K562 (cell line): ENCODE measurements around the gene EFNA5. TPM values are rescaled to one million over a fixed set of nuclear protein-coding genes. Genes with fewer than 3 reads are reported as not detected.

Source experiments
- ATAC-seq: fragments of 200-7000 bp; cut with Tn5 transposase; 3 replicates; pipeline ENCODE4 v1.9.1; 2020; ENCODE audit warnings: moderate library complexity
- BruUV-seq: library from RNA; stranded (reverse); fragments of 400-500 nt; replicated peaks from 2 replicates; lab custom pipeline; 2021; lab: Mats Ljungman, UMichigan
- CTCF ChIA-PET: fragments of 300-600 bp; formaldehyde crosslinking; extraction: SDS; loops from one replicate; lab custom pipeline; 2021; ENCODE audit warnings: low intra/inter-chr PET ratio; lab: Yijun Ruan, JAX
- POLR2A ChIA-PET: fragments of 300-600, 350-650 bp; sonication (Branson Sonifier 250); formaldehyde crosslinking; extraction: SDS; loops from one replicate; lab custom pipeline; 2021; ENCODE audit warnings: antibody characterized with exemption, inconsistent platforms; lab: Yijun Ruan, JAX
- DNase-seq, 4 experiments: peaks; one replicate each; pipeline versions ENCODE4 v3.0.0 to v3.0.0-alpha.2; 2011 to 2018; ENCODE audit warnings: low spot score in 3 of 4, mixed read lengths in 3 of 4; ENCODE audit errors: extremely low read depth in 1 of 4
- FAIRE-seq: peaks from 2 replicates; lab custom pipeline; 2011; peaks lifted over from hg19 to GRCh38; lab: Jason Lieb, UNC
- H2AFZ ChIP-seq: 2 replicates; pipeline ENCODE4 v1.6.0; 2011; ENCODE audit warnings: low read depth, low read length, control low read depth, inconsistent platforms
- H3K27ac ChIP-seq: fragments of 200-600 bp; 3 replicates; pipeline ENCODE4 v1.8.0; 2011; ENCODE audit warnings: low read depth, mild to moderate bottlenecking, control low read depth, inconsistent platforms, low read length, moderate library complexity, mixed read lengths; ENCODE audit errors: extremely low read depth
- H3K27me3 ChIP-seq, 2 experiments: fragments of 300-600 bp in 1 of 2; 2 replicates in 1 of 2; 3 replicates in 1 of 2; pipeline versions ENCODE4 v1.6.0 to v1.8.0; 2011; ENCODE audit warnings: inconsistent platforms in 2 of 2, low read length in 2 of 2, mild to moderate bottlenecking in 1 of 2, mixed read lengths in 1 of 2, moderate library complexity in 1 of 2; ENCODE audit not compliant: control insufficient read depth in 2 of 2, insufficient read depth in 2 of 2
- H3K36me3 ChIP-seq: fragments of 300-600 bp; 3 replicates; pipeline ENCODE4 v1.8.0; 2011; ENCODE audit warnings: mild to moderate bottlenecking, low read length, inconsistent platforms; ENCODE audit not compliant: control insufficient read depth, insufficient read depth
- H3K4me1 ChIP-seq, 2 experiments: fragments of 200-600 bp in 1 of 2; replicated peaks in 1 of 2; 2 replicates in 1 of 2; 3 replicates in 1 of 2; pipeline versions ENCODE4 v1.5.1 to v1.8.0; 2011; ENCODE audit warnings: inconsistent platforms in 2 of 2, low read length in 2 of 2, mild to moderate bottlenecking in 1 of 2, mixed read lengths in 1 of 2, moderate library complexity in 1 of 2; ENCODE audit not compliant: control insufficient read depth in 2 of 2, insufficient read depth in 2 of 2
- H3K4me2 ChIP-seq: 2 replicates; pipeline ENCODE4 v1.6.1; 2011; ENCODE audit warnings: low read length, control low read depth, inconsistent platforms, mixed read lengths; ENCODE audit not compliant: insufficient read depth
- H3K4me3 ChIP-seq: fragments of 200-600 bp; sonication (generic), shearing (Covaris generic); 2 replicates; pipeline ENCODE4 v1.5.1; 2016; ENCODE audit warnings: control low read depth, inconsistent platforms
- H3K79me2 ChIP-seq: fragments of 200-600 bp; 3 replicates; pipeline ENCODE4 v1.8.0; 2011; ENCODE audit warnings: low read length, inconsistent platforms; ENCODE audit not compliant: control insufficient read depth, insufficient read depth
- H3K9ac ChIP-seq, 2 experiments: 2 replicates each; pipeline versions ENCODE4 v1.6.0 to v1.6.1; 2011; ENCODE audit warnings: low read depth in 2 of 2, low read length in 2 of 2, control low read depth in 1 of 2, inconsistent platforms in 1 of 2, mild to moderate bottlenecking in 1 of 2, mixed read lengths in 1 of 2; ENCODE audit not compliant: insufficient read depth in 1 of 2
- H3K9me1 ChIP-seq: one replicate; pipeline ENCODE4 v1.6.0; 2011; ENCODE audit warnings: inconsistent platforms, mild to moderate bottlenecking, low read length, moderate library complexity; ENCODE audit not compliant: control insufficient read depth, insufficient read depth
- H3K9me3 ChIP-seq: replicated peaks from 2 replicates; pipeline ENCODE4 v1.5.1; 2011; ENCODE audit warnings: low read depth, low read length, inconsistent platforms; ENCODE audit not compliant: control insufficient read depth, insufficient read depth
- H4K20me1 ChIP-seq: replicated peaks from 2 replicates; pipeline ENCODE4 v1.6.1; 2011; ENCODE audit warnings: low read length, inconsistent platforms, mixed read lengths; ENCODE audit not compliant: control insufficient read depth, insufficient read depth
- BRD9 ChIP-seq: fragments of 450-650 bp; IDR thresholded peaks from 2 replicates; pipeline ENCODE4 v1.6.1; 2018; ENCODE audit warnings: low read depth; ENCODE audit not compliant: partially characterized antibody
- DDX20 ChIP-seq: fragments of 450-650 bp; IDR thresholded peaks from 2 replicates; pipeline ENCODE4 v1.6.1; 2016; ENCODE audit warnings: missing genetic modification characterization, low read depth, mild to moderate bottlenecking, missing compliant biosample characterization, moderate library complexity
- E2F5 ChIP-seq: sonication (generic); formaldehyde crosslinking; IDR thresholded peaks from 2 replicates; pipeline ENCODE4 v1.8.0; 2022; ENCODE audit warnings: mild to moderate bottlenecking, missing genetic modification reagents
- GTF2E2 ChIP-seq: fragments of 200-800 bp; sonication (Bioruptor generic); IDR thresholded peaks from 2 replicates; pipeline ENCODE4 v1.6.1; 2016; ENCODE audit warnings: missing genetic modification characterization, missing compliant biosample characterization
- NBN ChIP-seq: fragments of 450-650 bp; IDR thresholded peaks from 2 replicates; pipeline ENCODE4 v1.6.1; 2016; ENCODE audit warnings: low read depth, mild to moderate bottlenecking
- NFE2L1 ChIP-seq: fragments of 450-650 bp; IDR thresholded peaks from 2 replicates; pipeline ENCODE4 v1.6.1; 2016; ENCODE audit warnings: missing genetic modification characterization, low read depth, mild to moderate bottlenecking, missing compliant biosample characterization, moderate library complexity, borderline replicate concordance
- NRF1 ChIP-seq, 2 experiments: fragments of 450-650 bp; IDR thresholded peaks in 1 of 2; conservative IDR thresholded peaks in 1 of 2; 2 replicates each; pipeline ENCODE4 v1.6.1; 2014; ENCODE audit warnings: mild to moderate bottlenecking in 2 of 2
- ZNF133 ChIP-seq: fragments of 250-450 bp; sonication (Bioruptor Pico); IDR thresholded peaks from 2 replicates; pipeline ENCODE4 v1.4.0; 2020; ENCODE audit warnings: mild to moderate bottlenecking
- ZNF57 ChIP-seq: fragments of 450-650 bp; formaldehyde crosslinking; IDR thresholded peaks from 2 replicates; pipeline ENCODE4 v1.4.0; 2020; ENCODE audit warnings: mild to moderate bottlenecking, moderate library complexity
- WGBS: fragments of 100-300 bp; shearing (Covaris generic); methylation state at CpG from one replicate; pipeline ENCODE4 v1.1.6; 2016; ENCODE audit warnings: low coverage, mixed read lengths; ENCODE audit not compliant: insufficient coverage; ENCODE audit errors: missing lambda C conversion rate; 5-methylcytosine and 5-hydroxymethylcytosine counted together
- in situ Hi-C: fragments of 300-500 bp; cut with MboI; formaldehyde crosslinking; loops from 4 replicates; pipeline ENCODE4 v1.15.0; 2018; ENCODE audit warnings: inconsistent platforms, mixed read lengths
- intact Hi-C: fragments of 100-400 bp; cut with micrococcal nuclease; formaldehyde crosslinking; loops from 2 replicates; pipeline ENCODE4 v1.14.2; 2022
- polyA plus RNA-seq, 8 experiments: library from polyadenylated mRNA; depleted of rRNA in 4 of 8; stranded (reverse) in 5 of 8; unstranded in 3 of 8; fragments of >200 nt; fragmentation: Nextera tagmentation in 2 of 8; fragmentation: Illumina TruSeq in 1 of 8; extraction: Ambion mirVana in 2 of 8; extraction: Trizol in 1 of 8; gene quantifications; 2 replicates each; pipeline versions ENCODE4 v1.2.1 to v1.2.3, GENCODE V29; 2011 to 2014; ENCODE audit warnings: inconsistent platforms in 1 of 8, missing spikeins in 1 of 8
- total RNA-seq, 7 experiments: library from RNA; depleted of rRNA in 6 of 7; stranded (reverse); fragments of >200 nt in 6 of 7; fragmentation: Illumina TruSeq in 2 of 7; extraction: Trizol in 2 of 7; gene quantifications; 2 replicates each; pipeline versions ENCODE4 v1.2.1 to v1.2.3, GENCODE V29; 2011 to 2021; ENCODE audit warnings: low replicate concordance in 1 of 7

EFNA5 gene
- total and polyA plus RNA-seq, 9 of the 15 experiments (the other 6 are each of a cell fraction or from before 2014, with no cell fraction given): 0.20 TPM; not detected in 8

DNA sequence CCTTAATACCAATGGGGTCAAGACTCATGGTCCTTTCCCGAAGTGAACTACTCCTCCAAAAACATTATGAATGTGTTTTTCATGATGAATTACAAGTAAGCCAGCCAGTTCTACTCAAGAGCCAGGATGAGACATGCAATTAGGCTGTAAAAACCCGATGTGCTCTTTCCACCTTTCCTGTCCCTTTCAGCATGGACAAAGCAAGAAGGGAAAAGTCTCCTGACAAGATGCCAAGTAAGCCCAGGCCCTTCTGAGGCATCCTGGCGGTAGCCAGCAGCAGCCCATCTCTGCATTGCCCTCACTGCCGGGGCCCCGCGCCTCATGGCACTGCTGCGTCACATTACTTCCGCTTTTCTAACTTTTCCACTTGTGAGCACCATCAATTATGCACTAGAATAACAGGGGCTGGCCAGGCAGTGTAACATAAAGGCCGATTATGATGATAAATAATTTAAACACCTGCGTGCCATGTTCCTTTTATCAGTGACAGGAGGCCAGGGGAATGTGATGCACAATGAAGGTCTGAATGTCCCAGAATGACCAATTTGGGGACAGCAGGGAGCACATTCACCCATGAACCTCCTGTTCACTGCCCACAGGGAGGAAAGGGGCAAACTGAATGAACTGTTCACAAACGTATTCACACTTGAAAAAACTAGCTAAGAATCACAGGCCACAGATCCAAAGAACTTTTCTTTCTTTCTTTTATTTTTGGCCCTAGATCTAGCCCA lies 37.4 kb downstream of the EFNA5 start:
- ATAC-seq (no peak), FAIRE-seq (no peak), DNase-seq (no peak)
- Histone ChIP-seq H3K4me1 (no peaks in the 10 kb centered on the region), H4K20me1 (no peaks in the 10 kb centered on the region), H3K27me3 (no peaks in the 10 kb centered on the region), H3K9me3 (no peaks in the 10 kb centered on the region), H2AFZ (no peak overlapping the region), H3K36me3 (no peaks in the 10 kb centered on the region), H3K4me3 (no peak overlapping the region), H3K9ac (no peak overlapping the region), H3K4me2 (no peak overlapping the region), H3K79me2 (no peaks in the 10 kb centered on the region), H3K27ac (no peak overlapping the region), H3K9me1 (no peaks in the 10 kb centered on the region)
- intact Hi-C loops: no loop called here
- no TSS peak for BruUV-seq
- ChIA-PET POLR2A (no interaction called here), CTCF (interaction anchor here (0.8 kb wide), 1 partner anchor 721 kb away, joined by 3 read pairs; no protein-coding TSS in a partner anchor)
- TF ChIP-seq GTF2E2 (no peak), DDX20 (tag) (no peak), ZNF133 (no peak), BRD9 (no peak), NFE2L1 (no peak), ZNF57 (CRISPR knock-in tag) (no peak), E2F5 (no peak), NRF1 (conservative IDR thresholded peaks at IDR 0.05 in 1 of 2, IDR thresholded peaks at IDR 0.05 in 1 of 2) (no peak), NBN (no peak)
- in situ Hi-C loops: no loop called here
- under 1% methylated on average over 11 of the region's 11 CpGs for WGBS
